NT2/D1 (cell line): ENCODE results near the gene SLC39A2.
A peak's percentile ranks its signal among the peaks of the same experiment; 100 is the strongest.
"Not testable (repeated sequence)": the region's sequence is repeated elsewhere in the genome, so short reads cannot be mapped to it uniquely, and the experiment has no call there.

ENCODE experiments used
- DNase-seq: peaks from one replicate; pipeline ENCODE4 v3.0.0-alpha.2; 2011; ENCODE audit warnings: low read depth, low spot score
- H3K27me3 ChIP-seq: 2 replicates; pipeline ENCODE4 v1.6.0; 2011; ENCODE audit warnings: mild to moderate bottlenecking; ENCODE audit not compliant: insufficient read length, insufficient read depth
- H3K36me3 ChIP-seq: 2 replicates; pipeline ENCODE4 v1.6.1; 2011; ENCODE audit warnings: mild to moderate bottlenecking, low read length, mixed read lengths; ENCODE audit not compliant: insufficient read depth, insufficient read length
- H3K4me1 ChIP-seq: 2 replicates; pipeline ENCODE4 v1.5.1; 2011; ENCODE audit not compliant: insufficient read depth, insufficient read length
- H3K4me3 ChIP-seq: 2 replicates; pipeline ENCODE4 v1.5.1; 2011; ENCODE audit warnings: low read depth; ENCODE audit not compliant: insufficient read length
- H3K9ac ChIP-seq: 2 replicates; pipeline ENCODE4 v1.6.0; 2011; ENCODE audit warnings: low read depth; ENCODE audit not compliant: insufficient read length
- H3K9me3 ChIP-seq: 2 replicates; pipeline ENCODE4 v1.5.1; 2011; ENCODE audit warnings: mild to moderate bottlenecking, low read length; ENCODE audit not compliant: insufficient read depth
- SUZ12 ChIP-seq: IDR thresholded peaks from 2 replicates; pipeline ENCODE4 v1.6.1; 2011; ENCODE audit not compliant: insufficient read length, insufficient read depth; ENCODE audit errors: extremely low read depth
- YY1 ChIP-seq: IDR thresholded peaks from 2 replicates; pipeline ENCODE4 v1.6.1; 2011; ENCODE audit not compliant: insufficient read length, insufficient read depth
- ZNF274 ChIP-seq: IDR thresholded peaks from 2 replicates; pipeline ENCODE4 v1.6.1; 2011; ENCODE audit warnings: mild to moderate bottlenecking, low read depth, low read length

Gene SLC39A2

GRCh38 chr14:20998139-20998538 is 954 bp upstream of the SLC39A2 start:
- no peak for DNase-seq
- no peaks in the 10 kb centered on the region for H3K27me3 ChIP-seq
- H3K4me3 ChIP-seq: no peak overlapping the region
- H3K9ac ChIP-seq: no peak overlapping the region
- peaks cover 6% of the 10 kb centered on the region for H3K4me1 ChIP-seq
- no peaks in the 10 kb centered on the region for H3K9me3 ChIP-seq
- peaks cover 37% of the 10 kb centered on the region for H3K36me3 ChIP-seq
- TF ChIP-seq ZNF274 (no peak), SUZ12 (no peak), YY1 (no peak)

- Histone ChIP-seq H3K36me3 (peaks cover 24% of the 10 kb centered on the region), H3K4me3 (no peak overlapping the region), H3K4me1 (peaks cover 6% of the 10 kb centered on the region), H3K9me3 (no peaks in the 10 kb centered on the region), H3K9ac (no peak overlapping the region), H3K27me3 (no peaks in the 10 kb centered on the region)
- no peak for DNase-seq
- TF ChIP-seq ZNF274 (no peak), SUZ12 (no peak), YY1 (no peak)
Observed at GRCh38 chr14:20999591-20999990, 498 bp downstream of the SLC39A2 start.

GRCh38 chr14:21001218-21001617 is 2.1 kb downstream of the SLC39A2 start:
- Histone ChIP-seq H3K4me1 (peaks cover 6% of the 10 kb centered on the region), H3K27me3 (no peaks in the 10 kb centered on the region), H3K36me3 (peaks cover 8% of the 10 kb centered on the region), H3K9me3 (no peaks in the 10 kb centered on the region), H3K4me3 (no peak overlapping the region), H3K9ac (no peak overlapping the region)
- no peak for DNase-seq
- TF ChIP-seq YY1: no peak
- no peak for TF ChIP-seq ZNF274
- no peak for TF ChIP-seq SUZ12

GRCh38 chr14:21003788-21004346 is 4.8 kb downstream of the SLC39A2 start:
- no peak overlapping the region for H3K9ac ChIP-seq
- TF ChIP-seq ZNF274 (no peak), YY1 (no peak), SUZ12 (no peak)
- no peaks in the 10 kb centered on the region for H3K27me3 ChIP-seq
- no peak for DNase-seq
- H3K4me1 ChIP-seq: peaks cover 4% of the 10 kb centered on the region
- H3K4me3 ChIP-seq: no peak overlapping the region
- no peaks in the 10 kb centered on the region for H3K9me3 ChIP-seq
- no peaks in the 10 kb centered on the region for H3K36me3 ChIP-seq

- not testable (repeated sequence) for H3K9me3 ChIP-seq, H3K4me3 ChIP-seq, H3K4me1 ChIP-seq, H3K27me3 ChIP-seq, DNase-seq, H3K36me3 ChIP-seq, H3K9ac ChIP-seq
Observed at GRCh38 chr14:21009721-21010120, 10.6 kb downstream of the SLC39A2 start.

GRCh38 chr14:21011136-21011535 is 12.0 kb downstream of the SLC39A2 start:
- Histone ChIP-seq H3K9ac (no peak overlapping the region), H3K36me3 (no peaks in the 10 kb centered on the region), H3K4me3 (no peak overlapping the region), H3K9me3 (no peaks in the 10 kb centered on the region), H3K27me3 (no peaks in the 10 kb centered on the region), H3K4me1 (no peaks in the 10 kb centered on the region)
- TF ChIP-seq YY1: no peak
- TF ChIP-seq SUZ12: no peak
- TF ChIP-seq ZNF274: no peak
- DNase-seq: no peak

- Histone ChIP-seq H3K4me3 (no peak overlapping the region), H3K4me1 (no peaks in the 10 kb centered on the region)
- TF ChIP-seq ZNF274: no peak
Observed at GRCh38 chr14:21014761-21015190, 15.7 kb downstream of the SLC39A2 start.

GRCh38 chr14:21015312-21015711 is 16.2 kb downstream of the SLC39A2 start:
- H3K9ac ChIP-seq: no peak overlapping the region
- peaks cover 34% of the 10 kb centered on the region for H3K36me3 ChIP-seq
- H3K4me1 ChIP-seq: no peaks in the 10 kb centered on the region
- H3K9me3 ChIP-seq: no peaks in the 10 kb centered on the region
- H3K4me3 ChIP-seq: no peak overlapping the region
- no peak for DNase-seq
- TF ChIP-seq YY1 (no peak), SUZ12 (no peak), ZNF274 (no peak)
- no peaks in the 10 kb centered on the region for H3K27me3 ChIP-seq

More at GRCh38 chr14:21014761-21015190, 15.7 kb downstream of the SLC39A2 start:
- Histone ChIP-seq H3K27me3 (no peaks in the 10 kb centered on the region), H3K9ac (no peak overlapping the region), H3K9me3 (no peaks in the 10 kb centered on the region), H3K36me3 (peaks cover 32% of the 10 kb centered on the region)
- DNase-seq: peak; percentile 82
